HEK293 (cell line): ENCODE results near the gene MAN1B1.
"Not testable (repeated sequence)": the region's sequence is repeated elsewhere in the genome, so short reads cannot be mapped to it uniquely, and the experiment has no call there.

ENCODE experiments used
- CTCF ChIA-PET: fragments of 350-600 bp; formaldehyde crosslinking; extraction: SDS; loops from one replicate; lab custom pipeline; 2021; ENCODE audit warnings: antibody characterized with exemption; lab: Yijun Ruan, JAX
- POLR2A ChIA-PET: fragments of 300-600 bp; formaldehyde crosslinking; extraction: SDS; loops from one replicate; lab custom pipeline; 2020; ENCODE audit warnings: antibody characterized with exemption, inconsistent platforms; lab: Yijun Ruan, JAX
- H3K27ac ChIP-seq: fragments of 200-500 bp; sonication (Bioruptor generic); 2 replicates; pipeline ENCODE4 v1.5.1; 2014; ENCODE audit warnings: low read depth, low read length, control low read depth, inconsistent platforms; ENCODE audit errors: extremely low read depth
- H3K36me3 ChIP-seq, 2 experiments: fragments of 200-500 bp in 1 of 2; sonication (Bioruptor generic) in 1 of 2; 1 replicate in 1 of 2; 2 replicates in 1 of 2; pipeline ENCODE4 v1.5.1; 2014 to 2017; ENCODE audit warnings: inconsistent platforms in 2 of 2, low read length in 2 of 2; ENCODE audit not compliant: control insufficient read depth in 2 of 2, insufficient read depth in 1 of 2
- H3K4me1 ChIP-seq: fragments of 200-500 bp; sonication (Bioruptor generic); 2 replicates; pipeline ENCODE4 v1.5.1; 2014; ENCODE audit warnings: mild to moderate bottlenecking, low read length, inconsistent platforms; ENCODE audit not compliant: control insufficient read depth, insufficient read depth
- H3K4me3 ChIP-seq: 2 replicates; pipeline ENCODE4 v1.5.1; 2011; ENCODE audit warnings: low read depth, mild to moderate bottlenecking, control low read depth, low read length, moderate library complexity
- H3K9me3 ChIP-seq: fragments of 200-500 bp; sonication (Bioruptor generic); 2 replicates; pipeline ENCODE4 v1.5.1; 2014; ENCODE audit warnings: low read depth, low read length, inconsistent platforms; ENCODE audit not compliant: control insufficient read depth, insufficient read depth
- KLF16 ChIP-seq: fragments of 450-650 bp; formaldehyde crosslinking; IDR thresholded peaks from 2 replicates; pipeline ENCODE4 v1.5.1; 2017; ENCODE audit warnings: missing biosample characterization, missing genetic modification characterization
- KLF17 ChIP-seq: fragments of 450-650 bp; formaldehyde crosslinking; IDR thresholded peaks from 2 replicates; pipeline ENCODE4 v1.5.1; 2016; ENCODE audit warnings: missing biosample characterization, missing genetic modification characterization
- PRDM1 ChIP-seq: fragments of 450-650 bp; formaldehyde crosslinking; IDR thresholded peaks from 2 replicates; pipeline ENCODE4; 2016; ENCODE audit warnings: missing biosample characterization, missing genetic modification characterization
- WT1 ChIP-seq: fragments of 450-650 bp; formaldehyde crosslinking; IDR thresholded peaks from 2 replicates; pipeline ENCODE4 v1.5.1; 2016; ENCODE audit warnings: missing biosample characterization, missing genetic modification characterization
- ZNF121 ChIP-seq: fragments of 450-650 bp; formaldehyde crosslinking; IDR thresholded peaks from 2 replicates; pipeline ENCODE4 v1.5.1; 2016; ENCODE audit warnings: missing biosample characterization, missing genetic modification characterization
- ZNF18 ChIP-seq: fragments of 450-650 bp; formaldehyde crosslinking; IDR thresholded peaks from 2 replicates; pipeline ENCODE4 v1.5.1; 2016; ENCODE audit warnings: missing biosample characterization, missing genetic modification characterization
- ZNF366 ChIP-seq: fragments of 450-650 bp; formaldehyde crosslinking; conservative IDR thresholded peaks from 2 replicates; pipeline ENCODE4 v1.5.1; 2016; ENCODE audit warnings: missing biosample characterization, missing genetic modification characterization
- ZNF449 ChIP-seq: fragments of 450-650 bp; formaldehyde crosslinking; IDR thresholded peaks from 2 replicates; pipeline ENCODE4 v1.5.1; 2017; ENCODE audit warnings: missing biosample characterization, mild to moderate bottlenecking, missing genetic modification characterization, moderate library complexity
- ZNF623 ChIP-seq: fragments of 450-650 bp; formaldehyde crosslinking; IDR thresholded peaks from 2 replicates; pipeline ENCODE4 v1.5.1; 2016; ENCODE audit warnings: missing biosample characterization, missing genetic modification characterization

Gene MAN1B1

GRCh38 chr9:137121927-137122795, 35.4 kb downstream of the MAN1B1 start:
- not testable (repeated sequence) for H3K27ac ChIP-seq, H3K4me1 ChIP-seq, H3K4me3 ChIP-seq, H3K36me3 ChIP-seq, H3K9me3 ChIP-seq
- TF ChIP-seq PRDM1 (peak; percentile 50; the same call in 1 of the 2 replicates), KLF17 (tag by site-specific recombination) (0 out of 2 replicates have a peak, but pooled peaks have one; percentile 35), ZNF366 (tag by site-specific recombination) (0 out of 2 replicates have a peak, but pooled peaks have one; percentile 32), ZNF449 (tag by site-specific recombination) (0 out of 2 replicates have a peak, but pooled peaks have one; percentile 32), WT1 (peak; percentile 16; the same call in 1 of the 2 replicates)
- ChIA-PET POLR2A (interaction anchor here (0.7 to 1.3 kb wide), 3 partner anchors 16 to 1044 kb away, joined by 3 to 5 read pairs (median 3); partner anchors contain the start of genes ANAPC2 and SSNA1), CTCF (interaction anchor here (0.7 to 10.2 kb wide), 6 partner anchors 12 to 113 kb away, joined by 3 to 69 read pairs (median 5); partner anchors contain the start of genes CYSRT1 and RNF224)

- not testable (repeated sequence) for H3K9me3 ChIP-seq, H3K4me1 ChIP-seq, H3K4me3 ChIP-seq, H3K27ac ChIP-seq, H3K36me3 ChIP-seq
- CTCF ChIA-PET: interaction anchor here (0.7 to 10.2 kb wide), 10 partner anchors 11 to 335 kb away, joined by 3 to 69 read pairs (median 4); partner anchors contain the start of genes CYSRT1 and RNF224
- POLR2A ChIA-PET: interaction anchor here (0.7 to 1.3 kb wide), 3 partner anchors 15 to 1045 kb away, joined by 3 to 5 read pairs (median 3); partner anchors contain the start of genes ANAPC2 and SSNA1
- peak; percentile 95 for TF ChIP-seq ZNF121 (tag by site-specific recombination)
Measured at GRCh38 chr9:137122796-137123467, 36.1 kb downstream of the MAN1B1 start.

GRCh38 chr9:137123468-137123837, 36.7 kb downstream of the MAN1B1 start:
- ChIA-PET CTCF (interaction anchor here (0.7 to 10.2 kb wide), 8 partner anchors 11 to 336 kb away, joined by 3 to 69 read pairs (median 6); partner anchors contain the start of genes CYSRT1 and RNF224), POLR2A (interaction anchor here (0.7 to 1.3 kb wide), 2 partner anchors 23 to 66 kb away, joined by 5 to 7 read pairs; partner anchors contain the start of genes ANAPC2 and SSNA1)
- H3K9me3 ChIP-seq: no peaks in the 10 kb centered on the region
- no peaks in the 10 kb centered on the region; a peak in 1 of 3 replicates for H3K36me3 ChIP-seq
- TF ChIP-seq KLF16 (tag by site-specific recombination) (no peak), ZNF623 (tag by site-specific recombination) (no peak), ZNF18 (tag by site-specific recombination) (no peak)
- no peak overlapping the region for H3K4me3 ChIP-seq
- no peaks in the 10 kb centered on the region for H3K4me1 ChIP-seq
- no peak overlapping the region for H3K27ac ChIP-seq
